Measurements from ENCODE around the gene LHX1.

GRCh38 chr17:36932694-36933511, 4.4 kb upstream of the LHX1 start:
- TF ChIP-seq, protein P1, sequence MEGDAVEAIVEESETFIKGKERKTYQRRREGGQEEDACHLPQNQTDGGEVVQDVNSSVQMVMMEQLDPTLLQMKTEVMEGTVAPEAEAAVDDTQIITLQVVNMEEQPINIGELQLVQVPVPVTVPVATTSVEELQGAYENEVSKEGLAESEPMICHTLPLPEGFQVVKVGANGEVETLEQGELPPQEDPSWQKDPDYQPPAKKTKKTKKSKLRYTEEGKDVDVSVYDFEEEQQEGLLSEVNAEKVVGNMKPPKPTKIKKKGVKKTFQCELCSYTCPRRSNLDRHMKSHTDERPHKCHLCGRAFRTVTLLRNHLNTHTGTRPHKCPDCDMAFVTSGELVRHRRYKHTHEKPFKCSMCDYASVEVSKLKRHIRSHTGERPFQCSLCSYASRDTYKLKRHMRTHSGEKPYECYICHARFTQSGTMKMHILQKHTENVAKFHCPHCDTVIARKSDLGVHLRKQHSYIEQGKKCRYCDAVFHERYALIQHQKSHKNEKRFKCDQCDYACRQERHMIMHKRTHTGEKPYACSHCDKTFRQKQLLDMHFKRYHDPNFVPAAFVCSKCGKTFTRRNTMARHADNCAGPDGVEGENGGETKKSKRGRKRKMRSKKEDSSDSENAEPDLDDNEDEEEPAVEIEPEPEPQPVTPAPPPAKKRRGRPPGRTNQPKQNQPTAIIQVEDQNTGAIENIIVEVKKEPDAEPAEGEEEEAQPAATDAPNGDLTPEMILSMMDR (IDR thresholded peaks at IDR 0.05 in 8 of 11, conservative IDR thresholded peaks at IDR 0.05 in 3 of 11) = no peak
- no peak for TF ChIP-seq POLR2AphosphoS5 (IDR thresholded peaks at IDR 0.05)
